ENCODE data around the gene CCDC88A.
"Not testable (repeated sequence)": the region's sequence is repeated elsewhere in the genome, so short reads cannot be mapped to it uniquely, and the experiment has no call there.

The CCDC88A gene

GRCh38 chr2:55245411-55245810 is 174.2 kb downstream of the CCDC88A start:
- no peak overlapping the region for H3K9ac ChIP-seq (ENCODE audit: low read length in 5 of 5)

GRCh38 chr2:55242617-55243016 is 177.0 kb downstream of the CCDC88A start:
- Histone ChIP-seq H3K27me3 (ENCODE audit: control insufficient read depth in 5 of 5, insufficient read depth in 4 of 5, low read length in 5 of 5) (no peaks in the 10 kb centered on the region), H3K4me1 (ENCODE audit: control insufficient read depth in 5 of 5, insufficient read depth in 5 of 5, low read length in 5 of 5) (no peaks in the 10 kb centered on the region), H3K9me3 (ENCODE audit: control insufficient read depth in 5 of 5, low read length in 5 of 5) (no peaks in the 10 kb centered on the region), H3K36me3 (ENCODE audit: control insufficient read depth in 5 of 5, insufficient read depth in 5 of 5, low read length in 5 of 5) (peaks cover 33 to 66% (median 47%) of the 10 kb centered on the region in 5 donors), H3K4me3 (ENCODE audit: low read depth in 1 of 5, low read length in 5 of 5) (no peak overlapping the region), H3K9ac (ENCODE audit: low read length in 5 of 5) (no peak overlapping the region), H3K27ac (ENCODE audit: low read depth, low read length) (no peak overlapping the region)

More at GRCh38 chr2:55245411-55245810, 174.2 kb downstream of the CCDC88A start:
- H3K4me1 ChIP-seq (ENCODE audit: control insufficient read depth in 5 of 5, insufficient read depth in 5 of 5, low read length in 5 of 5): no peaks in the 10 kb centered on the region
- H3K27ac ChIP-seq (ENCODE audit: low read depth, low read length): no peak overlapping the region
- peaks cover 39 to 73% (median 42%) of the 10 kb centered on the region in 5 donors for H3K36me3 ChIP-seq (ENCODE audit: control insufficient read depth in 5 of 5, insufficient read depth in 5 of 5, low read length in 5 of 5)
- no peak overlapping the region for H3K4me3 ChIP-seq (ENCODE audit: low read depth in 1 of 5, low read length in 5 of 5)
- H3K27me3 ChIP-seq (ENCODE audit: control insufficient read depth in 5 of 5, insufficient read depth in 4 of 5, low read length in 5 of 5): no peaks in the 10 kb centered on the region
- H3K9me3 ChIP-seq (ENCODE audit: control insufficient read depth in 5 of 5, low read length in 5 of 5): no peaks in the 10 kb centered on the region

GRCh38 chr2:55241582-55241981 is 178.1 kb downstream of the CCDC88A start:
- not testable (repeated sequence) for H3K27ac ChIP-seq (ENCODE audit: low read depth, low read length); H3K9me3 ChIP-seq (ENCODE audit: control insufficient read depth in 5 of 5, low read length in 5 of 5); H3K9ac ChIP-seq (ENCODE audit: low read length in 5 of 5); H3K4me1 ChIP-seq (ENCODE audit: control insufficient read depth in 5 of 5, insufficient read depth in 5 of 5, low read length in 5 of 5); H3K4me3 ChIP-seq (ENCODE audit: low read depth in 1 of 5, low read length in 5 of 5); H3K27me3 ChIP-seq (ENCODE audit: control insufficient read depth in 5 of 5, insufficient read depth in 4 of 5, low read length in 5 of 5)
- H3K36me3 ChIP-seq (ENCODE audit: control insufficient read depth in 5 of 5, insufficient read depth in 5 of 5, low read length in 5 of 5): peaks cover 28 to 63% (median 49%) of the 10 kb centered on the region in 5 donors

GRCh38 chr2:55239656-55240222 is 179.9 kb downstream of the CCDC88A start:
- Histone ChIP-seq H3K27ac (ENCODE audit: low read depth, low read length) (no peak overlapping the region), H3K36me3 (ENCODE audit: control insufficient read depth in 5 of 5, insufficient read depth in 5 of 5, low read length in 5 of 5) (peaks cover 36 to 69% (median 55%) of the 10 kb centered on the region in 5 donors)

More at GRCh38 chr2:55239656-55240222, 179.9 kb downstream of the CCDC88A start:
- Histone ChIP-seq H3K9me3 (ENCODE audit: control insufficient read depth in 5 of 5, low read length in 5 of 5) (no peaks in the 10 kb centered on the region), H3K9ac (ENCODE audit: low read length in 5 of 5) (no peak overlapping the region), H3K27me3 (ENCODE audit: control insufficient read depth in 5 of 5, insufficient read depth in 4 of 5, low read length in 5 of 5) (no peaks in the 10 kb centered on the region), H3K4me3 (ENCODE audit: low read depth in 1 of 5, low read length in 5 of 5) (no peak overlapping the region), H3K4me1 (ENCODE audit: control insufficient read depth in 5 of 5, insufficient read depth in 5 of 5, low read length in 5 of 5) (no peaks in the 10 kb centered on the region)
